SK-N-SH (cell line): ENCODE results near the gene STOX1. TPM values are rescaled to one million over a fixed set of nuclear protein-coding genes. Genes with fewer than 3 reads are reported as not detected.

Source experiments
- CTCF ChIA-PET: fragments of 300-600, 350-600 bp; formaldehyde crosslinking; extraction: SDS; loops from one replicate; lab custom pipeline; 2021; lab: Yijun Ruan, JAX
- POLR2A ChIA-PET: fragments of 350-600 bp; sonication (Branson Sonifier 250); formaldehyde crosslinking; extraction: SDS; loops from one replicate; lab custom pipeline; 2020; ENCODE audit warnings: antibody characterized with exemption, inconsistent platforms; lab: Yijun Ruan, JAX
- DNase-seq: peaks from one replicate; pipeline ENCODE4 v3.0.0; 2012
- H2AFZ ChIP-seq: fragments of 200-600 bp; sonication (generic); 2 replicates; pipeline ENCODE4 v1.8.1; 2016; ENCODE audit warnings: antibody characterized with exemption, mild to moderate bottlenecking, low read depth
- H3F3A ChIP-seq: fragments of 200-600 bp; sonication (generic); replicated peaks from 2 replicates; pipeline ENCODE3; 2016; ENCODE audit warnings: antibody characterized with exemption, mild to moderate bottlenecking; ENCODE audit not compliant: insufficient read depth
- H3K27ac ChIP-seq, 2 experiments: fragments of 200-500 bp in 1 of 2; fragments of 200-600 bp in 1 of 2; sonication (Bioruptor generic) in 1 of 2; sonication (generic), shearing (Covaris generic) in 1 of 2; 2 replicates each; pipeline versions ENCODE4 v1.5.1 to v1.6.1; 2014 to 2016; ENCODE audit warnings: low read depth in 2 of 2, inconsistent platforms in 1 of 2, low read length in 1 of 2, mild to moderate bottlenecking in 1 of 2, mixed read lengths in 1 of 2
- H3K27me3 ChIP-seq: fragments of 200-600 bp; sonication (generic), shearing (Covaris generic); 2 replicates; pipeline ENCODE4 v1.6.1; 2016; ENCODE audit warnings: mixed run types; ENCODE audit not compliant: insufficient read depth
- H3K36me3 ChIP-seq, 2 experiments: fragments of 200-500 bp in 1 of 2; fragments of 200-600 bp in 1 of 2; sonication (Bioruptor generic) in 1 of 2; sonication (generic) in 1 of 2; replicated peaks in 1 of 2; 2 replicates each; pipeline versions ENCODE3 to v1.5.1; 2014 to 2016; ENCODE audit warnings: low read length in 1 of 2, mild to moderate bottlenecking in 1 of 2; ENCODE audit not compliant: insufficient read depth in 2 of 2, control insufficient read depth in 1 of 2
- H3K4me1 ChIP-seq, 2 experiments: fragments of 200-500 bp in 1 of 2; fragments of 200-600 bp in 1 of 2; sonication (Bioruptor generic) in 1 of 2; sonication (generic), shearing (Covaris generic) in 1 of 2; 2 replicates each; pipeline versions ENCODE4 v1.5.1 to v1.6.1; 2014 to 2016; ENCODE audit warnings: low read depth in 1 of 2, low read length in 1 of 2, mixed run types in 1 of 2; ENCODE audit not compliant: insufficient read depth in 2 of 2, control insufficient read depth in 1 of 2
- H3K4me2 ChIP-seq: fragments of 200-600 bp; sonication (generic), shearing (Covaris generic); 2 replicates; pipeline ENCODE4 v1.6.1; 2017; ENCODE audit warnings: mixed run types
- H3K4me3 ChIP-seq, 2 experiments: fragments of 200-500 bp in 1 of 2; fragments of 200-600 bp in 1 of 2; sonication (Bioruptor generic) in 1 of 2; sonication (generic), shearing (Covaris generic) in 1 of 2; 2 replicates each; pipeline versions ENCODE4 v1.5.1 to v1.8.1; 2014 to 2016; ENCODE audit warnings: low read depth in 2 of 2, inconsistent platforms in 1 of 2, low read length in 1 of 2, mild to moderate bottlenecking in 1 of 2, mixed read lengths in 1 of 2, moderate library complexity in 1 of 2
- H3K79me2 ChIP-seq: fragments of 200-600 bp; sonication (generic); 2 replicates; pipeline ENCODE4 v1.8.1; 2017; ENCODE audit warnings: mild to moderate bottlenecking; ENCODE audit not compliant: insufficient read depth
- H3K9ac ChIP-seq: fragments of 200-600 bp; sonication (generic); 2 replicates; pipeline ENCODE4 v1.6.1; 2017; ENCODE audit warnings: mixed run types
- H3K9me2 ChIP-seq: fragments of 200-600 bp; sonication (generic); 2 replicates; pipeline ENCODE4 v1.6.1; 2017; ENCODE audit warnings: mixed run types
- H3K9me3 ChIP-seq: fragments of 200-600 bp; sonication (generic); 2 replicates; pipeline ENCODE4 v1.6.1; 2017; ENCODE audit warnings: mixed run types, mild to moderate bottlenecking, moderate library complexity
- H4K20me1 ChIP-seq: fragments of 200-600 bp; sonication (generic); 2 replicates; pipeline ENCODE4 v1.6.1; 2017; ENCODE audit warnings: mild to moderate bottlenecking, mixed run types; ENCODE audit not compliant: insufficient read depth
- CHD2 ChIP-seq: fragments of 150-350 bp; IDR thresholded peaks from 2 replicates; pipeline ENCODE4 v1.6.1; 2018; ENCODE audit warnings: low read length; ENCODE audit not compliant: partially characterized antibody
- FOSL2 ChIP-seq: IDR thresholded peaks from 2 replicates; pipeline ENCODE4 v1.4.0; 2012; ENCODE audit warnings: low read depth, mild to moderate bottlenecking, moderate library complexity, borderline replicate concordance
- FOXJ3 ChIP-seq: sonication (generic); formaldehyde crosslinking; IDR thresholded peaks from 2 replicates; pipeline ENCODE4 v1.5.1; 2020; ENCODE audit warnings: mild to moderate bottlenecking, missing genetic modification reagents
- GABPA ChIP-seq: IDR thresholded peaks from 2 replicates; pipeline ENCODE4 v1.4.0; 2012; ENCODE audit warnings: low read depth, mild to moderate bottlenecking
- GATA2 ChIP-seq: sonication (generic); formaldehyde crosslinking; IDR thresholded peaks from 2 replicates; pipeline ENCODE4 v1.5.0; 2020; ENCODE audit warnings: mild to moderate bottlenecking, missing genetic modification reagents
- MEF2A ChIP-seq: IDR thresholded peaks from 2 replicates; pipeline ENCODE4 v1.4.0; 2012; ENCODE audit warnings: low read depth, borderline replicate concordance
- MXI1 ChIP-seq: IDR thresholded peaks from 2 replicates; pipeline ENCODE4 v1.6.1; 2012; ENCODE audit warnings: mild to moderate bottlenecking, low read depth, low read length, improper control_type of control experiment
- RCOR1 ChIP-seq: fragments of 150-350 bp; IDR thresholded peaks from 2 replicates; pipeline ENCODE4 v1.6.1; 2017; ENCODE audit warnings: antibody characterized with exemption, low read length
- RXRA ChIP-seq: IDR thresholded peaks from 2 replicates; pipeline ENCODE4 v1.4.0; 2012; ENCODE audit warnings: low read depth, mild to moderate bottlenecking, borderline replicate concordance
- SMC3 ChIP-seq: IDR thresholded peaks from 2 replicates; pipeline ENCODE4 v1.6.1; 2012; ENCODE audit warnings: low read depth, low read length, improper control_type of control experiment
- TAF1 ChIP-seq: IDR thresholded peaks from 2 replicates; pipeline ENCODE4 v1.6.1; 2012; ENCODE audit warnings: low read depth, mild to moderate bottlenecking, low read length, moderate library complexity, borderline replicate concordance
- YY1 ChIP-seq: IDR thresholded peaks from 2 replicates; pipeline ENCODE4 v1.4.0; 2012; ENCODE audit warnings: low read depth, mild to moderate bottlenecking
- WGBS: methylation state at CpG from one replicate; pipeline ENCODE4 v1.1.6; 2017; ENCODE audit warnings: low lambda C conversion rate; 5-methylcytosine and 5-hydroxymethylcytosine counted together
- polyA plus RNA-seq, 3 experiments: library from polyadenylated mRNA; depleted of rRNA; stranded (reverse); fragments of >200 nt; gene quantifications; 2 replicates each; pipeline ENCODE4 v1.2.3, GENCODE V29; 2012
- TF ChIP-seq, protein P1 (sequence below): IDR thresholded peaks from 2 replicates; pipeline ENCODE4; 2012
- TF ChIP-seq, protein P2 (sequence below): fragments of 150-350 bp; IDR thresholded peaks from 2 replicates; pipeline ENCODE4 v1.6.1; 2017; ENCODE audit warnings: antibody characterized with exemption, low read length, low read depth, borderline replicate concordance
- TF ChIP-seq, protein P3 (sequence below): IDR thresholded peaks from 2 replicates; pipeline ENCODE4 v1.4.0; 2012; ENCODE audit warnings: low read depth, borderline replicate concordance
- TF ChIP-seq, protein P4 (sequence below): fragments of 200-600 bp; sonication (generic); IDR thresholded peaks from 2 replicates; pipeline ENCODE4 v1.6.1; 2017; ENCODE audit warnings: antibody characterized with exemption, mild to moderate bottlenecking, moderate library complexity

STOX1 gene
- polyA plus RNA-seq, 1 of the 3 experiments (the other 2 are of a cell fraction), result 0.13 TPM

- TF ChIP-seq, protein P1, sequence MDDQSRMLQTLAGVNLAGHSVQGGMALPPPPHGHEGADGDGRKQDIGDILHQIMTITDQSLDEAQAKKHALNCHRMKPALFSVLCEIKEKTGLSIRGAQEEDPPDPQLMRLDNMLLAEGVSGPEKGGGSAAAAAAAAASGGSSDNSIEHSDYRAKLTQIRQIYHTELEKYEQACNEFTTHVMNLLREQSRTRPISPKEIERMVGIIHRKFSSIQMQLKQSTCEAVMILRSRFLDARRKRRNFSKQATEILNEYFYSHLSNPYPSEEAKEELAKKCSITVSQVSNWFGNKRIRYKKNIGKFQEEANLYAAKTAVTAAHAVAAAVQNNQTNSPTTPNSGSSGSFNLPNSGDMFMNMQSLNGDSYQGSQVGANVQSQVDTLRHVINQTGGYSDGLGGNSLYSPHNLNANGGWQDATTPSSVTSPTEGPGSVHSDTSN, result no peak
- TF ChIP-seq CHD2, result no peak
Measured at GRCh38 chr10:68848806-68849205, 21.5 kb downstream of the STOX1 start (continued).

GRCh38 chr10:68856352-68856751 is 29.0 kb downstream of the STOX1 start:
- 80% methylated on average over 6 of the region's 6 CpGs for WGBS
- no peaks in the 10 kb centered on the region for H3K9me3 ChIP-seq
- no peak overlapping the region for H3K4me2 ChIP-seq
- DNase-seq, result no peak
- no peaks in the 10 kb centered on the region; a peak in 1 of 4 replicates for H3K4me1 ChIP-seq
- no peaks in the 10 kb centered on the region for H3K9me2 ChIP-seq
- no peak overlapping the region for H3K9ac ChIP-seq
- H3K27me3 ChIP-seq, result peaks cover 5% of the 10 kb centered on the region; the same call in 1 of the 2 replicates
- CTCF ChIA-PET, result no interaction called here
- H4K20me1 ChIP-seq, result no peaks in the 10 kb centered on the region
- no peak overlapping the region for H3K27ac ChIP-seq
- H3K4me3 ChIP-seq, result no peak overlapping the region
- no peaks in the 10 kb centered on the region for H3F3A ChIP-seq
- no peak for TF ChIP-seq MEF2A
- TF ChIP-seq, protein P2, sequence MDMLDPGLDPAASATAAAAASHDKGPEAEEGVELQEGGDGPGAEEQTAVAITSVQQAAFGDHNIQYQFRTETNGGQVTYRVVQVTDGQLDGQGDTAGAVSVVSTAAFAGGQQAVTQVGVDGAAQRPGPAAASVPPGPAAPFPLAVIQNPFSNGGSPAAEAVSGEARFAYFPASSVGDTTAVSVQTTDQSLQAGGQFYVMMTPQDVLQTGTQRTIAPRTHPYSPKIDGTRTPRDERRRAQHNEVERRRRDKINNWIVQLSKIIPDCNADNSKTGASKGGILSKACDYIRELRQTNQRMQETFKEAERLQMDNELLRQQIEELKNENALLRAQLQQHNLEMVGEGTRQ, result no peak
- TF ChIP-seq RXRA, result no peak
- no peak for TF ChIP-seq TAF1
- TF ChIP-seq GATA2 (CRISPR knock-in tag), result no peak
- no peak for TF ChIP-seq SMC3
- TF ChIP-seq FOXJ3 (CRISPR knock-in tag), result no peak
- TF ChIP-seq GABPA, result no peak
- TF ChIP-seq, protein P3, sequence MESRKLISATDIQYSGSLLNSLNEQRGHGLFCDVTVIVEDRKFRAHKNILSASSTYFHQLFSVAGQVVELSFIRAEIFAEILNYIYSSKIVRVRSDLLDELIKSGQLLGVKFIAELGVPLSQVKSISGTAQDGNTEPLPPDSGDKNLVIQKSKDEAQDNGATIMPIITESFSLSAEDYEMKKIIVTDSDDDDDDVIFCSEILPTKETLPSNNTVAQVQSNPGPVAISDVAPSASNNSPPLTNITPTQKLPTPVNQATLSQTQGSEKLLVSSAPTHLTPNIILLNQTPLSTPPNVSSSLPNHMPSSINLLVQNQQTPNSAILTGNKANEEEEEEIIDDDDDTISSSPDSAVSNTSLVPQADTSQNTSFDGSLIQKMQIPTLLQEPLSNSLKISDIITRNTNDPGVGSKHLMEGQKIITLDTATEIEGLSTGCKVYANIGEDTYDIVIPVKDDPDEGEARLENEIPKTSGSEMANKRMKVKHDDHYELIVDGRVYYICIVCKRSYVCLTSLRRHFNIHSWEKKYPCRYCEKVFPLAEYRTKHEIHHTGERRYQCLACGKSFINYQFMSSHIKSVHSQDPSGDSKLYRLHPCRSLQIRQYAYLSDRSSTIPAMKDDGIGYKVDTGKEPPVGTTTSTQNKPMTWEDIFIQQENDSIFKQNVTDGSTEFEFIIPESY, result no peak
- TF ChIP-seq, protein P4, sequence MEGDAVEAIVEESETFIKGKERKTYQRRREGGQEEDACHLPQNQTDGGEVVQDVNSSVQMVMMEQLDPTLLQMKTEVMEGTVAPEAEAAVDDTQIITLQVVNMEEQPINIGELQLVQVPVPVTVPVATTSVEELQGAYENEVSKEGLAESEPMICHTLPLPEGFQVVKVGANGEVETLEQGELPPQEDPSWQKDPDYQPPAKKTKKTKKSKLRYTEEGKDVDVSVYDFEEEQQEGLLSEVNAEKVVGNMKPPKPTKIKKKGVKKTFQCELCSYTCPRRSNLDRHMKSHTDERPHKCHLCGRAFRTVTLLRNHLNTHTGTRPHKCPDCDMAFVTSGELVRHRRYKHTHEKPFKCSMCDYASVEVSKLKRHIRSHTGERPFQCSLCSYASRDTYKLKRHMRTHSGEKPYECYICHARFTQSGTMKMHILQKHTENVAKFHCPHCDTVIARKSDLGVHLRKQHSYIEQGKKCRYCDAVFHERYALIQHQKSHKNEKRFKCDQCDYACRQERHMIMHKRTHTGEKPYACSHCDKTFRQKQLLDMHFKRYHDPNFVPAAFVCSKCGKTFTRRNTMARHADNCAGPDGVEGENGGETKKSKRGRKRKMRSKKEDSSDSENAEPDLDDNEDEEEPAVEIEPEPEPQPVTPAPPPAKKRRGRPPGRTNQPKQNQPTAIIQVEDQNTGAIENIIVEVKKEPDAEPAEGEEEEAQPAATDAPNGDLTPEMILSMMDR, result no peak
- no peak for TF ChIP-seq RCOR1
- TF ChIP-seq YY1, result no peak
- TF ChIP-seq MXI1, result no peak
- TF ChIP-seq FOSL2, result no peak
- TF ChIP-seq, all 33 proteins: peak for 0
- Histone ChIP-seq H3K36me3 (no peaks in the 10 kb centered on the region), H2AFZ (no peak overlapping the region), H3K79me2 (no peaks in the 10 kb centered on the region)
- POLR2A ChIA-PET, result no interaction called here
